AG08395 (cell line): Measurements from ENCODE around the gene ARHGAP45.

Source experiments
- DNase-seq: peaks from one replicate; pipeline ENCODE4 v3.0.0; 2012; ENCODE audit warnings: mixed read lengths, low spot score

Gene ARHGAP45

DNA sequence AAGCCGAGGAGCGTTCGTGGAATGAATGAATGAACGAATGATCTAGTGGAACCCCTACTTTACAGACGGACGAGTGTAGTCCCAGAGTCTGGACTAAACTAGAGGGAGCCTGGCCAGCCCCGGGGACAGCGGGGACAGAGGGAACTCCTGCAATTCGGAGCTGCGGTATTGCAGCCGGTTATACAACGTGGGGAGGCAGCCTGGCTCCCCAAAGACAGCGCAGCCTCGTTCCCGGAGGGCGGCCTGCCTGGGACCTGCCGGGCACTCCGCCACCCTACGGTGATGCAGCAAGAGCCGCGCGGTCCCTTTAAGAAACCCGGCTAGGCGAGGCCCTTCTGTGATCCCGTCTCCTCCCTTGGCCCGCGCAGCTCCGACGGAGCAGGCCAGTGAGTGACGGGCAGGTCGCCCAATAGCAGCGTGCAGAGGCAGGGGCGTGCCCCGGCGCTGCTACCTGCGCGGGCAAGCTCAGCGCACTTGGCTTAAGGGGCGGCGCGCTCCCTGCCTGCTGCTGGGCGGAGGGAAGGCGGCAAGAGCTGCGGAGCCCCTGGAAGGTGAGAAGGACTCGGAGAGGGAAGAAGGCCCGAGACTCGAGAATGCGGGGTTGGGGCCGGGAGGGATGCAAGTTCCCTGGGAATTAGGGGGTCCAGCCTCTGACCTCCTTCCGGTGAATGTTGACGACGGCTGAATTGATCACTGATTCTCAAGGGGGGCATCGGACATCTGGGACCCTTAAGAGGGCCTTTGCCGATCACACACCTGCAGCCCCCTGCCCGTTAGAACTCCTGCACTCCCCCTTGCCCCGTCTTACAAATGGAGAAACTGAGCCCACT, 27.1 kb upstream of the ARHGAP45 start, which contains the start of gene ABCA7:
ABCA7 (plus strand) TSS at position 462 of the 830 bp plus-strand sequence. CDS start 1,255 bp downstream, outside the sequence.
- peak; percentile 94 for DNase-seq

- DNase-seq: peak; percentile 100
Observed at GRCh38 chr19:1040476-1041271, 26.3 kb upstream of the ARHGAP45 start.

DNA sequence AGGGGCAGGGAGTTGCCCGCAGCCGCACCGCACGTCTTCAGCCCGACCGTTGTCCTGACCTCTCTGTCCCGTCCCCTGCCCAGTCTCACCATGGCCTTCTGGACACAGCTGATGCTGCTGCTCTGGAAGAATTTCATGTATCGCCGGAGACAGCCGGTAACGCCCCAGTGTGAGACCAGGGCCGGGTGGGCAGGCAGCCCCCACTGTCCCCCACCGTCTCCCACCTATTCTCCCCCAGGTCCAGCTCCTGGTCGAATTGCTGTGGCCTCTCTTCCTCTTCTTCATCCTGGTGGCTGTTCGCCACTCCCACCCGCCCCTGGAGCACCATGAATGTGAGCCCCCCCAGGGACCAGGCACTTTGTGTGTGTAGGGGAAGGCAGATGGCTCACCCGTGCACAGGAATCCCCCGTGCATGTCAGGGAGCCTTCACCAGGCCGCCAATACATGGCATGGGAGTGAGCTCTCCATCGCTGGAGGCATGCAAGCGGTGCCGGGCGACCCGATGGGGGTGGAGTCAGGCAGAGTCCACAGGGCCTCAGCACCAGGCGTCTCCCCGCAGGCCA, 25.6 kb upstream of the ARHGAP45 start:
- no peak for DNase-seq

- DNase-seq: no peak
Observed at GRCh38 chr19:1041835-1042685, 24.9 kb upstream of the ARHGAP45 start.

DNA sequence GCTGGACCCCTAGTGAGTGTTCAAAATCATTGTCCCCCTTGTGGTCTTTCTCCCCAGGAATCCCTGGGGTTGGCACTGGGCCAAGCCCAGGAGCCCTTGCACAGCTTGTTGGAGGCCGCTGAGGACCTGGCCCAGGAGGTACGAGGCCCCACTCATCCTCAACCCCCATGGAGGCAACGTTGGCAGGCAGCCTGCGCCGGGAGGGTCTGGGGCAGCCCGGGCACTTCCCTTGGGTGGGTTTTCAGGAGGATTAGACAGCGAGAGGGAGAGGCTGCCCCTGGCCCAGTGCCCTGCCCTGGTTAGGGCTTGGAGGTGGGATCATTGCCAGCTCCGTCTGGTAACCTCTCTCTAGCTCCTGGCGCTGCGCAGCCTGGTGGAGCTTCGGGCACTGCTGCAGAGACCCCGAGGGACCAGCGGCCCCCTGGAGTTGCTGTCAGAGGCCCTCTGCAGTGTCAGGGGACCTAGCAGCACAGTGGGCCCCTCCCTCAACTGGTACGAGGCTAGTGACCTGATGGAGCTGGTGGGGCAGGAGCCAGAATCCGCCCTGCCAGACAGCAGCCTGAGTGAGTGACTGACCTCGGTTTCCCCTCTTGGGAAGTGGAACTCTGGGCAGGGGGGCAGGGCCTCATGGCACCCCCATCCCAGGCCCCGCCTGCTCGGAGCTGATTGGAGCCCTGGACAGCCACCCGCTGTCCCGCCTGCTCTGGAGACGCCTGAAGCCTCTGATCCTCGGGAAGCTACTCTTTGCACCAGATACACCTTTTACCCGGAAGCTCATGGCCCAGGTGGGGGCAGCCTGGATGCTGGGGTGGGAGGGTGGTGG, 24.1 kb upstream of the ARHGAP45 start:
- no peak for DNase-seq

DNA sequence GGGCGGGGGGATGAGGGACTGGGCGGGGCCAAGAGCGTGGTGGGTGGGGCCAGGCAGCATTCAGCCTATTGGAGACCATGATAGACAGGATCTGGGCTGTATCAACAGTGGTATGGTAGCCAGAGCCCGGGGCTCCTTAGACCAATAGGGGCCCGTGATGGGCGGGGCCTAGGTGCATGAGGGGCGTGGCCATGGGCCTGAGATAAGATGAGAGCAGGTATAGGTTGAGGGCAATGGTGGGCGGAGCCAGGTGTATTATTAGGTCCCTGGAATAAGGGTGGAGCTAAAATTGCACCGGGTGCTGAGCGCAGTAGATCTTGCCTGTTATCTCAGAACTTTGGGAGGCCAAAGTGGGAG, 21.7 kb upstream of the ARHGAP45 start:
- DNase-seq: no peak

- DNase-seq: no peak
Observed at GRCh38 chr19:1046117-1046626, 20.8 kb upstream of the ARHGAP45 start.

GRCh38 chr19:1046836-1047695, 19.9 kb upstream of the ARHGAP45 start:
- DNase-seq: no peak

- DNase-seq: no peak
Observed at GRCh38 chr19:1047696-1048147, 19.2 kb upstream of the ARHGAP45 start.

- no peak for DNase-seq
Observed at GRCh38 chr19:1049106-1049505, 17.9 kb upstream of the ARHGAP45 start.

DNA sequence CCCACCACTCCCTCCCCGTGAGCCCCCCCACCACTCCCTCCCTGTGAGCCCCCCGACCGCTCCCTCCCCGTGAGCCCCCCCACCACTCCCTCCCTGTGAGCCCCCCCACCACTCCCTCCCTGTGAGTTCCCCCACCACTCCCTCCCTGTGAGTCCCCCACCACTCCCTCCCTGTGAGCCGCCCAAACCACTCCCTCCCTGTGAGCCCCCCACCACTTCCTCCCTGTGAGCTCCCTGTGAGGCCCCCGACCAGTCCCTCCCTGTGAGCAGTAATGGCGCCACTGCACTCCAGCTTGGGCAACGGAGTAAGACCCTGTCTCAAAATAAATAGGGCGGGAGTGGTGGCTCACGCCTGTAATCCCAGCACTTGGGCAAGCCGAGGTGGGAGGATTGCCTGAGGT, 17.2 kb upstream of the ARHGAP45 start:
- DNase-seq: no peak

DNA sequence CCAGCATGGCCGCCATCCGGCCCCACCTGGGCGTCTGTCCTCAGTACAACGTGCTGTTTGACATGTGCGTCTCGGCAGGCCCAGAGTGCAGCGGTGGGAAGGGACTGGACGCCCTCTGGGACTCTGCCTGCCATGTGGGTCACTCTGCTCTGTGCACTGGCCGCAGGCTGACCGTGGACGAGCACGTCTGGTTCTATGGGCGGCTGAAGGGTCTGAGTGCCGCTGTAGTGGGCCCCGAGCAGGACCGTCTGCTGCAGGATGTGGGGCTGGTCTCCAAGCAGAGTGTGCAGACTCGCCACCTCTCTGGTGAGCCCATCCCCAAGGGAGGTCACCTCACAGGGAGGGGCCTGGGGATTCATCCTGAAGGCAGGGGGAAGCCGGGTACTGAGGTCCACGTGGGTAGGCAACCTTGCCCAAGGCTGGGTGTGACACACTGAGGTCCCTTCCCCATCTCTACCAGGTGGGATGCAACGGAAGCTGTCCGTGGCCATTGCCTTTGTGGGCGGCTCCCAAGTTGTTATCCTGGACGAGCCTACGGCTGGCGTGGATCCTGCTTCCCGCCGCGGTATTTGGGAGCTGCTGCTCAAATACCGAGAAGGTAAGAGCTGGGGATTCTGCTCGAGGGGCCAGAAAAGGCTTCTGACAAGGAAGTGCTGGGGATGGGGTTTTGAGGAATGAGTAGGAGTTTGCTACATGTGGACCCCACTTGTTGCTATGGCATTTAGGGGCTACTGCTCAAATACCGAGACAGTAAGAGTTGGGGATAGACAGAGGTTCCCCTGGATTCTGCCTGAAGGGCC, 15.8 kb upstream of the ARHGAP45 start:
- no peak for DNase-seq

DNA sequence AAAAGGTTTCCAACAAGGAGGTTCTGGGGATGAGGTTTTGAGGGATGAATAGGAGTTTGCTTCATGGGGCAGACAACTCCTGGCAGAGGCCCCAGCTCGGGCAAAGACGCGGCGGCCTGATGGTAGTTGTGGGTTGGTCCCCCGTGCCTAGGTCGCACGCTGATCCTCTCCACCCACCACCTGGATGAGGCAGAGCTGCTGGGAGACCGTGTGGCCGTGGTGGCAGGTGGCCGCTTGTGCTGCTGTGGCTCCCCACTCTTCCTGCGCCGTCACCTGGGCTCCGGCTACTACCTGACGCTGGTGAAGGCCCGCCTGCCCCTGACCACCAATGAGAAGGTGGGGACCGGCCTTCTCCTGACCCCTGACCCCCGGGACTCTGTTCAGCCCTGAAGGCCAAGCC, 15.2 kb upstream of the ARHGAP45 start:
- DNase-seq: no peak

DNA sequence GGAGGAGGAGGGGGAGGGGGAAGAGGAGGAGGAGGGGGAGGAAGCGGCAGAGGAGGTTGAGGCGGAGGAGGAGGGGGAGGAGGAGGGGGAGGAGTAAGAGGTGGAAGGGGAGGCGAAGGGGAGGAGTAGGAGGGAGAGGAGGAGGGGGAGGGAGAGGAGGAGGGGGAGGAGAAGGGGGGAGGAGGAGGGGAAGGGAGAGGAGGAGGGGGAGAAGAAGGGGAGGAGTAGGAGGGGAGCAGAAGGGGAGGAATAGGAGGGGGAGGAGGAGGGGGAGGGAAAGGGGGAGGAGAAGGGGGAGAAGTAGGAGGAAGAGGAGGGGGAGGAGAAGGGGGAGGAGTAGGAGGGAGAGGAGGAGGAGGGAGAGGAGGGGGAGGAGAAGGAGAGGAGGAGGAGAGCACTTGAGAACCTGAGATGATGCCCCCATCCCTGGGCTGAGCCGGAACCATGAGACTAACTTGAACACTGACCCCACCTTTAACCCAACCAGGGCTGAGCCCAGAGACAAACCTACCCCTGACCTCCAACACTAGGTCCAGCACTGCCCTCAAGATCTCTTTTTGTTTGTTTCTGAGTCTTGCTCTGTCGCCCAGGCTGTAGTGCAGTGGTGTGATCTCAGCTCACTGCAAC, 14.5 kb upstream of the ARHGAP45 start:
- no peak for DNase-seq

- DNase-seq: no peak
Observed at GRCh38 chr19:1053176-1054101, 13.5 kb upstream of the ARHGAP45 start.

DNA sequence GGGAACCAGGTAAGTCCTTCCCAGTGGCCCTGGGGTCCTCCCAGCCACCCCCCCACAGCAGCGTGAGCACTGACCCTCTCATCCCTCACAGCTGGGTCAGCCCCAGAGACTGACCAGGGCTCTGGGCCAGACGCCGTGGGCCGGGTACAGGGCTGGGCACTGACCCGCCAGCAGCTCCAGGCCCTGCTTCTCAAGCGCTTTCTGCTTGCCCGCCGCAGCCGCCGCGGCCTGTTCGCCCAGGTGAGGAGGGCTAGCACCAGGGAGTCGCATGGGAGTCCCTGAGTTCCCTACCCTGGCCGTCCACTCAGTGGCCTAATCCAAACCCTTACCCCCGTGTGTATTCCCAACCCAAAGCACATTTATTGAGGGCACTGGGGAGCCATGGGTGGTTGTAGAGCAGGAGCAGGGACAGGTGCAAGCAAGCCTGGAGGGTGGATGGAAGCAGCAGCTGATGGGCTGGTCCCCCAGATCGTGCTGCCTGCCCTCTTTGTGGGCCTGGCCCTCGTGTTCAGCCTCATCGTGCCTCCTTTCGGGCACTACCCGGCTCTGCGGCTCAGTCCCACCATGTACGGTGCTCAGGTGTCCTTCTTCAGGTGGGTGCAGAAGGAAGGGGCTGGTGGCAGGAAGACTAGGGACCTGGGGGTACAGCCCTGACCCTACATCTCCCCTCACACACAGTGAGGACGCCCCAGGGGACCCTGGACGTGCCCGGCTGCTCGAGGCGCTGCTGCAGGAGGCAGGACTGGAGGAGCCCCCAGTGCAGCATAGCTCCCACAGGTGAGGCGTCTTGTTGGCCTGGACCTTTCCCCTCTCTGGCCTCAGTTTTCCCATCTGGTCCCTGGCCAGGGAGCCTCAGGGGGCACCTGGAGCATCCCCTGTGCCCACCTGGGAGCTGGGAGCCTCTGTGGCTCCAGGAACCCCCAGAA, 12.6 kb upstream of the ARHGAP45 start:
- DNase-seq: no peak
